HepG2 (cell line): ENCODE results near the gene IFIT2.

ENCODE experiments used
- AGO2 ChIP-seq: fragments of 200-400 bp; formaldehyde crosslinking; optimal IDR thresholded peaks from 2 replicates; pipeline ENCODE3; 2017; ENCODE audit warnings: mild to moderate bottlenecking, low read depth, low read length, moderate library complexity
- BHLHE40 ChIP-seq: IDR thresholded peaks from 2 replicates; pipeline ENCODE4 v1.6.1; 2011; ENCODE audit warnings: low read length, improper control_type of control experiment
- CREB3 ChIP-seq: sonication (generic); formaldehyde crosslinking; IDR thresholded peaks from 2 replicates; pipeline ENCODE4 v1.5.0; 2020; ENCODE audit warnings: missing genetic modification reagents
- EZH2 ChIP-seq: conservative IDR thresholded peaks from 2 replicates; pipeline ENCODE4 v1.6.1; 2012; ENCODE audit warnings: mild to moderate bottlenecking, low read depth, low read length, moderate library complexity
- HNRNPK ChIP-seq: fragments of 200-400 bp; formaldehyde crosslinking; IDR thresholded peaks from 2 replicates; pipeline ENCODE4 v1.6.1; 2018; ENCODE audit warnings: low read length, low read depth, moderate library complexity, mild to moderate bottlenecking; ENCODE audit not compliant: poor library complexity, severe bottlenecking
- HOXA7 ChIP-seq: sonication (generic); formaldehyde crosslinking; IDR thresholded peaks from 2 replicates; pipeline ENCODE4 v1.8.1; 2022; ENCODE audit warnings: mild to moderate bottlenecking, missing genetic modification reagents, moderate library complexity
- PAX8 ChIP-seq: sonication (generic); formaldehyde crosslinking; IDR thresholded peaks from 2 replicates; pipeline ENCODE4 v1.8.0; 2022; ENCODE audit warnings: mild to moderate bottlenecking, missing genetic modification reagents, borderline replicate concordance
- PHF8 ChIP-seq: sonication (generic); formaldehyde crosslinking; IDR thresholded peaks from 2 replicates; pipeline ENCODE4 v1.5.0; 2020; ENCODE audit warnings: missing genetic modification reagents
- RFX5 ChIP-seq: IDR thresholded peaks from 2 replicates; pipeline ENCODE4 v1.6.1; 2011; ENCODE audit warnings: low read depth, low read length, improper control_type of control experiment
- SMYD3 ChIP-seq: sonication (generic); formaldehyde crosslinking; IDR thresholded peaks from 2 replicates; pipeline ENCODE4 v1.8.1; 2023; ENCODE audit warnings: mild to moderate bottlenecking, missing genetic modification reagents
- ZNF207 ChIP-seq: fragments of 450-650 bp; IDR thresholded peaks from 2 replicates; pipeline ENCODE4 v1.6.1; 2016; ENCODE audit warnings: antibody characterized with exemption, borderline replicate concordance
- ZNF547 ChIP-seq: sonication (generic); formaldehyde crosslinking; IDR thresholded peaks from 2 replicates; pipeline ENCODE4 v1.5.1; 2020; ENCODE audit warnings: mild to moderate bottlenecking, missing genetic modification reagents
- TF ChIP-seq, protein P1 (sequence below): sonication (generic); formaldehyde crosslinking; IDR thresholded peaks from 2 replicates; pipeline ENCODE4 v1.5.0; 2020; ENCODE audit warnings: mild to moderate bottlenecking, missing genetic modification reagents, moderate library complexity
- TF ChIP-seq, protein P2 (sequence below): sonication (generic); formaldehyde crosslinking; IDR thresholded peaks from 2 replicates; pipeline ENCODE4 v1.8.1; 2023; ENCODE audit warnings: mild to moderate bottlenecking, missing genetic modification reagents

GRCh38 chr10:89256340-89256739 lies 45.5 kb upstream of the IFIT2 start:
- TF ChIP-seq, protein P1, sequence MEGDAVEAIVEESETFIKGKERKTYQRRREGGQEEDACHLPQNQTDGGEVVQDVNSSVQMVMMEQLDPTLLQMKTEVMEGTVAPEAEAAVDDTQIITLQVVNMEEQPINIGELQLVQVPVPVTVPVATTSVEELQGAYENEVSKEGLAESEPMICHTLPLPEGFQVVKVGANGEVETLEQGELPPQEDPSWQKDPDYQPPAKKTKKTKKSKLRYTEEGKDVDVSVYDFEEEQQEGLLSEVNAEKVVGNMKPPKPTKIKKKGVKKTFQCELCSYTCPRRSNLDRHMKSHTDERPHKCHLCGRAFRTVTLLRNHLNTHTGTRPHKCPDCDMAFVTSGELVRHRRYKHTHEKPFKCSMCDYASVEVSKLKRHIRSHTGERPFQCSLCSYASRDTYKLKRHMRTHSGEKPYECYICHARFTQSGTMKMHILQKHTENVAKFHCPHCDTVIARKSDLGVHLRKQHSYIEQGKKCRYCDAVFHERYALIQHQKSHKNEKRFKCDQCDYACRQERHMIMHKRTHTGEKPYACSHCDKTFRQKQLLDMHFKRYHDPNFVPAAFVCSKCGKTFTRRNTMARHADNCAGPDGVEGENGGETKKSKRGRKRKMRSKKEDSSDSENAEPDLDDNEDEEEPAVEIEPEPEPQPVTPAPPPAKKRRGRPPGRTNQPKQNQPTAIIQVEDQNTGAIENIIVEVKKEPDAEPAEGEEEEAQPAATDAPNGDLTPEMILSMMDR = no peak
- TF ChIP-seq BHLHE40 = no peak
- no peak for TF ChIP-seq RFX5
- no peak for TF ChIP-seq EZH2
- no peak for TF ChIP-seq SMYD3 (CRISPR knock-in tag)
- TF ChIP-seq AGO2 = no peak
- TF ChIP-seq HNRNPK = no peak
- TF ChIP-seq ZNF547 = no peak
- TF ChIP-seq, protein P2, sequence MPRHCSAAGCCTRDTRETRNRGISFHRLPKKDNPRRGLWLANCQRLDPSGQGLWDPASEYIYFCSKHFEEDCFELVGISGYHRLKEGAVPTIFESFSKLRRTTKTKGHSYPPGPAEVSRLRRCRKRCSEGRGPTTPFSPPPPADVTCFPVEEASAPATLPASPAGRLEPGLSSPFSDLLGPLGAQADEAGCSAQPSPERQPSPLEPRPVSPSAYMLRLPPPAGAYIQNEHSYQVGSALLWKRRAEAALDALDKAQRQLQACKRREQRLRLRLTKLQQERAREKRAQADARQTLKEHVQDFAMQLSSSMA = no peak
- no peak for TF ChIP-seq ZNF207
- no peak for TF ChIP-seq CREB3
- TF ChIP-seq PHF8 (CRISPR knock-in tag) = no peak
- no peak for TF ChIP-seq PAX8 (CRISPR knock-in tag)
- TF ChIP-seq HOXA7 (CRISPR knock-in tag) = no peak
